ENCODE results near the gene PCBP3.

Gene PCBP3

DNA sequence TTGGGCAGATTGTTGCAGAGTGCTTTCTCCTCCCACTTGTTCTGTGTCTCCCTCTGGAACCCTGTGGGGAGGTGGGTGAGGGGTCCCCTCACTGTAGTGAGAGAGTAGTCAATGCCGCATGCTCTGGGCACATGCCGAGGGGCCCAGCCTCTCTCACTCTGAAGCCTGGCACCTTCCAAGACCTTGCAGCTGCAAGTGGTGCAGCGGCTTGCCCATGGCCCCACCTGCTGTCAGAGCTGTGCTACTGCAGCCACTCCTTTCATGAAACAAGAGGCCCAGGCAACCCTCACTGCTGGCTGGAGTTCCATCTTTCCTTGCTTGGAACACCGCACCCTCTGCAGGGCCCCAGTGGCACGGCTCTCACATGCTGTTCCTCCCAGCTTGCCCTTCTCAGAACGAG, 279.6 kb downstream of the PCBP3 start:
- TF ChIP-seq Cebpa-rat (IDR thresholded peaks at IDR 0.05), result no peak
- H3K27me3 ChIP-seq, result no peaks in the 10 kb centered on the region
- H3K9me3 ChIP-seq (replicated peaks in 1 of 11), result peaks cover 0 to 28% (median 21%) of the 10 kb centered on the region in 11 experiments; a peak in 19 of 22 replicates
- peaks cover 16 to 45% (median 37%) of the 10 kb centered on the region in 10 experiments for H3K4me1 ChIP-seq
- H4K20me1 ChIP-seq, result no peaks in the 10 kb centered on the region; a peak in 1 of 22 replicates
- no peak overlapping the region for H3K9ac ChIP-seq
- H3K36me3 ChIP-seq, result peaks cover 0 to 15% (median 4%) of the 10 kb centered on the region in 11 experiments; a peak in 6 of 22 replicates
- no peak overlapping the region for H3K27ac ChIP-seq
- H3K4me3 ChIP-seq, result no peak overlapping the region
- no peak overlapping the region for H3K4me2 ChIP-seq

GRCh38 chr21:45926281-45926680, 282.8 kb downstream of the PCBP3 start:
- H3K36me3 ChIP-seq, result peaks cover 0 to 20% (median 4%) of the 10 kb centered on the region in 11 experiments; a peak in 6 of 22 replicates
- peak overlapping the region in 6 of 11 experiments; percentile 5 to 42 (median 27); a peak in 7 of 22 replicates for H3K4me2 ChIP-seq
- H3K27me3 ChIP-seq, result no peaks in the 10 kb centered on the region
- TF ChIP-seq Cebpa-rat (IDR thresholded peaks at IDR 0.05), result no peak
- peaks cover 0 to 28% (median 21%) of the 10 kb centered on the region in 11 experiments; a peak in 19 of 22 replicates for H3K9me3 ChIP-seq (replicated peaks in 1 of 11)
- peaks cover 0 to 5% (median 0%) of the 10 kb centered on the region in 11 experiments; a peak in 3 of 22 replicates for H4K20me1 ChIP-seq
- H3K4me1 ChIP-seq, result peaks cover 0 to 51% (median 36%) of the 10 kb centered on the region in 10 experiments; a peak in 14 of 20 replicates
- no peak overlapping the region for H3K4me3 ChIP-seq
- H3K27ac ChIP-seq, result no peak overlapping the region
- H3K9ac ChIP-seq, result no peak overlapping the region

GRCh38 chr21:45927032-45927431, 283.5 kb downstream of the PCBP3 start:
- peak overlapping the region in 2 of 11 experiments; percentile 33 to 35; a peak in 3 of 22 replicates for H3K4me2 ChIP-seq
- H4K20me1 ChIP-seq, result peaks cover 0 to 5% (median 0%) of the 10 kb centered on the region in 11 experiments; a peak in 3 of 22 replicates
- H3K27me3 ChIP-seq, result no peaks in the 10 kb centered on the region
- peaks cover 0 to 23% (median 19%) of the 10 kb centered on the region in 11 experiments; a peak in 19 of 22 replicates for H3K9me3 ChIP-seq (replicated peaks in 1 of 11)
- H3K4me1 ChIP-seq, result peaks cover 0 to 51% (median 36%) of the 10 kb centered on the region in 10 experiments; a peak in 14 of 20 replicates
- TF ChIP-seq Cebpa-rat (IDR thresholded peaks at IDR 0.05), result no peak
- H3K9ac ChIP-seq, result no peak overlapping the region
- H3K36me3 ChIP-seq, result peaks cover 0 to 26% (median 4%) of the 10 kb centered on the region in 11 experiments; a peak in 6 of 22 replicates
- no peak overlapping the region for H3K27ac ChIP-seq
- H3K4me3 ChIP-seq, result no peak overlapping the region

- H3K9me3 ChIP-seq (replicated peaks in 1 of 11), result peaks cover 0 to 12% (median 10%) of the 10 kb centered on the region in 11 experiments; a peak in 19 of 22 replicates
- no peak overlapping the region for H3K4me3 ChIP-seq
- H3K36me3 ChIP-seq, result peaks cover 0 to 19% (median 0%) of the 10 kb centered on the region in 11 experiments; a peak in 5 of 22 replicates
- peak overlapping the region in 2 of 11 experiments; percentile 0 to 41; a peak in 1 of 22 replicates for H3K4me2 ChIP-seq
- H3K4me1 ChIP-seq, result peaks cover 0 to 52% (median 37%) of the 10 kb centered on the region in 10 experiments; a peak in 14 of 20 replicates
- H3K27ac ChIP-seq, result peak overlapping the region in 1 of 11 experiments; percentile 5; a peak in 1 of 22 replicates
- H3K27me3 ChIP-seq, result no peaks in the 10 kb centered on the region
- H4K20me1 ChIP-seq, result peaks cover 0 to 5% (median 0%) of the 10 kb centered on the region in 11 experiments; a peak in 3 of 22 replicates
- no peak for TF ChIP-seq Cebpa-rat (IDR thresholded peaks at IDR 0.05)
- H3K9ac ChIP-seq, result no peak overlapping the region
Observed at GRCh38 chr21:45927851-45928850, 284.6 kb downstream of the PCBP3 start.

GRCh38 chr21:45929449-45929848, 285.9 kb downstream of the PCBP3 start:
- no peak overlapping the region for H3K4me3 ChIP-seq
- H3K9me3 ChIP-seq (replicated peaks in 1 of 11), result peaks cover 0 to under 1% (median 0%) of the 10 kb centered on the region in 11 experiments; a peak in 6 of 22 replicates
- H4K20me1 ChIP-seq, result peaks cover 0 to 5% (median 0%) of the 10 kb centered on the region in 11 experiments; a peak in 3 of 22 replicates
- no peaks in the 10 kb centered on the region for H3K27me3 ChIP-seq
- no peak overlapping the region for H3K27ac ChIP-seq
- peak overlapping the region in 2 of 11 experiments; percentile 18 to 50; a peak in 2 of 22 replicates for H3K9ac ChIP-seq
- peaks cover 0 to 14% (median 0%) of the 10 kb centered on the region in 11 experiments; a peak in 2 of 22 replicates for H3K36me3 ChIP-seq
- peak overlapping the region in 5 of 11 experiments; percentile 12 to 48 (median 35); a peak in 7 of 22 replicates for H3K4me2 ChIP-seq
- H3K4me1 ChIP-seq, result peaks cover 10 to 64% (median 49%) of the 10 kb centered on the region in 10 experiments
- TF ChIP-seq Cebpa-rat (IDR thresholded peaks at IDR 0.05), result no peak

GRCh38 chr21:45930231-45930760, 286.8 kb downstream of the PCBP3 start:
- H3K27ac ChIP-seq, result no peak overlapping the region
- H3K9me3 ChIP-seq (replicated peaks in 1 of 11), result no peaks in the 10 kb centered on the region

DNA sequence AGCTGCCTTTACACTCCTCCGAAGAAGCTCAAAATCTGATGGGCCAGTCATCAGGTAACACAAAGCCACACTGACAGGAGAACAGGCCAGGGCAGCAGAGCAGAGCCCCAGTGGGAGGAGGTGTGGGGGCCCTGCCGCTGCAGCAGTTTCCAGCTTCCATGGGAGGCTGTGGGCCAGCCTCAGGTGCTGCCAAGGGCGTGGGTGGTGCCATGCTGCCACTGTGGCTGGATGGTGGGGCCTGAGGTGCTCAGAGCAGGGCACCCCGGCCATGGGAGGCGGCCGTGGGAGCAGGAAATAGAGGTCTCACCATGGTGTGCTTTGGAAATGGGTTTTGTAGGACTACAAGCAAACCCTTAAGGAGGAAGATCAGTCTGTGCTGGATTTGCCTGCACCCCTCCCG, 287.3 kb downstream of the PCBP3 start:
- H3K36me3 ChIP-seq, result peaks cover 0 to 14% (median 0%) of the 10 kb centered on the region in 11 experiments; a peak in 2 of 22 replicates
- no peaks in the 10 kb centered on the region for H3K9me3 ChIP-seq (replicated peaks in 1 of 11)
- no peak overlapping the region for H3K9ac ChIP-seq
- TF ChIP-seq Cebpa-rat (IDR thresholded peaks at IDR 0.05), result no peak
- peaks cover 0 to 5% (median 0%) of the 10 kb centered on the region in 11 experiments; a peak in 3 of 22 replicates for H4K20me1 ChIP-seq
- no peak overlapping the region for H3K27ac ChIP-seq
- H3K4me2 ChIP-seq, result peak overlapping the region in 5 of 11 experiments; percentile 14 to 52 (median 43); a peak in 6 of 22 replicates
- H3K4me3 ChIP-seq, result no peak overlapping the region
- no peaks in the 10 kb centered on the region for H3K27me3 ChIP-seq
- H3K4me1 ChIP-seq, result peaks cover 12 to 76% (median 57%) of the 10 kb centered on the region in 10 experiments

More at GRCh38 chr21:45930231-45930760, 286.8 kb downstream of the PCBP3 start:
- no peak for TF ChIP-seq Cebpa-rat (IDR thresholded peaks at IDR 0.05)
- peaks cover 12 to 72% (median 56%) of the 10 kb centered on the region in 10 experiments for H3K4me1 ChIP-seq
- H4K20me1 ChIP-seq, result peaks cover 0 to 5% (median 0%) of the 10 kb centered on the region in 11 experiments; a peak in 3 of 22 replicates
- H3K9ac ChIP-seq, result no peak overlapping the region
- H3K4me2 ChIP-seq, result peak overlapping the region in 6 of 11 experiments; percentile 14 to 52 (median 38); a peak in 8 of 22 replicates
- H3K27me3 ChIP-seq, result no peaks in the 10 kb centered on the region
- no peak overlapping the region for H3K4me3 ChIP-seq
- H3K36me3 ChIP-seq, result peaks cover 0 to 14% (median 0%) of the 10 kb centered on the region in 11 experiments; a peak in 2 of 22 replicates

DNA sequence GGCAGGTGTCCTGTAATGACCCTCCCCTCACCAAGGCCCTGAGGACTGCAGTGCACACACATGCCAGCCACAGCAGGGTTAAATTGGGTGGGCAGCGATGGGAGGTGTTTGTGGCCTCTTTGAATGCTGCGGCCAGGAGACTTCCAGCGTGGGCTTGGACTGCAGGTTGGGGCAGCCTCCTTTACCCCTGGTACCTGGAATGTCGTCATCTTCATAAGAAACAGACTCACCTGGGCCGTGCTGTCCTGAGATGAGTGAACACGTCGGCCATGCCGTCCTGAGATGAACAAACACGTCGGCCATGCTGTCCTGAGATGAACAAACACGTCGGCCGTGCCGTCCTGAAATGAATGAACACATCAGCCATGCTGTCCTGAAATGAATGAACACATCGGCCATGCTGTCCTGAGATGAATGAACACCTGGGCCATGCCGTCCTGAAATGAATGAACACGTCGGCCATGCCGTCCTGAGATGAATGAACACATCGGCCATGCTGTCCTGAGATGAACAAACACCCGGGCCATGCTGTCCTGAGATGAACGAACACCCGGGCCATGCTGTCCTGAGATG, 288.0 kb downstream of the PCBP3 start:
- H3K9me3 ChIP-seq (replicated peaks in 1 of 11), result no peaks in the 10 kb centered on the region
- H4K20me1 ChIP-seq, result peaks cover 0 to 5% (median 0%) of the 10 kb centered on the region in 11 experiments; a peak in 3 of 22 replicates
- H3K9ac ChIP-seq, result no peak overlapping the region
- TF ChIP-seq Cebpa-rat (IDR thresholded peaks at IDR 0.05), result no peak
- H3K27me3 ChIP-seq, result no peaks in the 10 kb centered on the region
- H3K36me3 ChIP-seq, result peaks cover 0 to 14% (median 0%) of the 10 kb centered on the region in 11 experiments; a peak in 2 of 22 replicates
- H3K27ac ChIP-seq, result no peak overlapping the region
- no peak overlapping the region for H3K4me3 ChIP-seq
- peaks cover 12 to 76% (median 57%) of the 10 kb centered on the region in 10 experiments for H3K4me1 ChIP-seq
- no peak overlapping the region for H3K4me2 ChIP-seq
